Fibroblast of villous mesenchyme (primary cell): ENCODE data around the gene TEAD1. TPM values are rescaled to one million over a fixed set of nuclear protein-coding genes. Genes with fewer than 3 reads are reported as not detected.

ENCODE experiments used
- DNase-seq: peaks from one replicate; pipeline ENCODE4 v3.0.0-alpha.2; 2010; ENCODE audit warnings: low read depth
- H3K4me3 ChIP-seq: 2 replicates; pipeline ENCODE4 v1.5.1; 2011; ENCODE audit warnings: low read depth, mild to moderate bottlenecking, low read length
- CTCF ChIP-seq: IDR thresholded peaks from 2 replicates; pipeline ENCODE4 v1.5.1; 2012; ENCODE audit warnings: low read depth, mild to moderate bottlenecking, low read length; ENCODE audit not compliant: insufficient read depth
- total RNA-seq: library from RNA; depleted of rRNA; stranded (reverse); fragments of >200 nt; gene quantifications from 2 replicates; pipeline ENCODE4 v1.2.3, GENCODE V29; 2012

Gene TEAD1
- 209 and 244 TPM in 2 replicates for total RNA-seq

GRCh38 chr11:12673924-12674570 is at the start of gene TEAD1:
TSS of gene TEAD1 (plus strand) at chr11:12674421.
- peak within 1 kb of the TSS; percentile 85 for H3K4me3 ChIP-seq
- no peak for TF ChIP-seq CTCF
- DNase-seq: peak; percentile 97

GRCh38 chr11:12624595-12624994 is 49.6 kb upstream of the TEAD1 start:
- no peak for DNase-seq
- TF ChIP-seq CTCF: no peak
- no peak overlapping the region for H3K4me3 ChIP-seq

- DNase-seq: peak; percentile 94
- no peak for TF ChIP-seq CTCF
- no peak overlapping the region for H3K4me3 ChIP-seq
Measured at GRCh38 chr11:12625438-12626071, 48.7 kb upstream of the TEAD1 start.

- TF ChIP-seq CTCF: no peak
- peak; percentile 63 for DNase-seq
- H3K4me3 ChIP-seq: no peak overlapping the region
Measured at GRCh38 chr11:12626616-12627015, 47.6 kb upstream of the TEAD1 start.

- H3K4me3 ChIP-seq: no peak overlapping the region
- TF ChIP-seq CTCF: no peak
- no peak for DNase-seq
Measured at GRCh38 chr11:12628314-12628713, 45.9 kb upstream of the TEAD1 start.

GRCh38 chr11:12629601-12630313 is 44.5 kb upstream of the TEAD1 start:
- no peak for TF ChIP-seq CTCF
- no peak overlapping the region for H3K4me3 ChIP-seq
- DNase-seq: peak; percentile 75
